Neural cell (in vitro differentiated cells): ENCODE results near the gene APOBEC3H.

Source experiments
- CTCF ChIP-seq: fragments of 450-650 bp; IDR thresholded peaks from 2 replicates; pipeline ENCODE4 v1.5.1; 2014; ENCODE audit warnings: antibody characterized with exemption, mild to moderate bottlenecking, moderate library complexity; ENCODE audit not compliant: poor library complexity, severe bottlenecking
- EZH2 ChIP-seq: fragments of 200-600, 300-800 bp; shearing (Covaris generic), sonication (generic); IDR thresholded peaks from 2 replicates; pipeline ENCODE4 v1.6.1; 2014; ENCODE audit warnings: antibody characterized with exemption, low read length, borderline replicate concordance, mild to moderate bottlenecking; ENCODE audit not compliant: insufficient read depth, poor library complexity, severe bottlenecking
- MXI1 ChIP-seq: fragments of 450-650 bp; conservative IDR thresholded peaks from 2 replicates; pipeline ENCODE4 v1.6.1; 2014; ENCODE audit warnings: antibody characterized with exemption, mild to moderate bottlenecking; ENCODE audit not compliant: poor library complexity, severe bottlenecking
- RAD21 ChIP-seq: fragments of 450-650 bp; conservative IDR thresholded peaks from 2 replicates; pipeline ENCODE4 v1.6.1; 2014; ENCODE audit warnings: antibody characterized with exemption, mild to moderate bottlenecking, moderate library complexity
- REST ChIP-seq: IDR thresholded peaks from 2 replicates; pipeline ENCODE4 v1.6.1; 2012; ENCODE audit warnings: borderline replicate concordance

- TF ChIP-seq REST (no peak), CTCF (no peak), MXI1 (no peak), EZH2 (no peak), RAD21 (no peak)
Observed at GRCh38 chr22:39134366-39135091, 37.5 kb downstream of the APOBEC3H start.
